ENCODE measurements around the gene MRPS17.

The MRPS17 gene

DNA sequence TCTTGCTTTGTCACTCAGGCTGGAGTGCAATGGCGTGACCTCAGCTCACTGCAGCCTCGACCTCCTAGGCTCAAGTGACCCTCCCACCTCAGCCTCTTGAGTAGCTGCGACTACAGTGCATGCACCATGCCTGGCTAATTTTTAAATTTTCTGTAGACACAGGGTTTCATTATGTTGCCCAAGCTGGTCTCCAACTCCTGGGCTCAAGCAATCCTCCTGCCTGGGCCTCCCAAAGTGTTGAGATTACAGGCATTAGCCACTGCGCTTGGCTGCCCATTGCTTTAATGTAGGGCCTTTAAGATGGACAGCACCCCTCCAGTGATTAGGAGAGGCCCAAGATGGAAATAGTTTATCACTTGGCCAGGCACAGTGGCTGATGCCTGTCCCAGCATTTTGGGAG, 52.1 kb downstream of the MRPS17 start:
- H3K9ac ChIP-seq (ENCODE audit: low read length) = no peak overlapping the region
- no peak overlapping the region for H3K4me2 ChIP-seq (ENCODE audit: low read length)
- H3K27ac ChIP-seq (ENCODE audit: low read depth, low read length) = no peak overlapping the region
- DNase-seq = no peak
- WGBS (ENCODE audit: extremely low coverage, insufficient coverage, low lambda C conversion rate) = no CpG with 5 or more reads among the region's 4 CpGs
- H2BK120ac ChIP-seq (ENCODE audit: low read depth, low read length) = no peak overlapping the region
- no peak overlapping the region for H3K4me3 ChIP-seq (ENCODE audit: low read length)
- no peak overlapping the region for H4K5ac ChIP-seq (ENCODE audit: low read length)
- no peak overlapping the region for H2BK5ac ChIP-seq (ENCODE audit: low read length)
- no peaks in the 10 kb centered on the region for H3K79me2 ChIP-seq (ENCODE audit: control insufficient read depth, insufficient read depth, low read length)
- H3K18ac ChIP-seq (ENCODE audit: low read length) = no peak overlapping the region
- no peaks in the 10 kb centered on the region for H3K79me1 ChIP-seq (ENCODE audit: low read length)
- H3K4ac ChIP-seq (ENCODE audit: low read depth, low read length) = no peak overlapping the region
- no peaks in the 10 kb centered on the region for H3K27me3 ChIP-seq (ENCODE audit: insufficient read depth, low read length, poor library complexity)
- H3K23ac ChIP-seq (ENCODE audit: low read length) = no peak overlapping the region
- no peak overlapping the region for H4K8ac ChIP-seq (ENCODE audit: low read depth, low read length)
- H2BK15ac ChIP-seq (replicated peaks; ENCODE audit: low read depth) = no peak overlapping the region
- H3K36me3 ChIP-seq (ENCODE audit: control insufficient read depth, insufficient read depth, low read length) = no peaks in the 10 kb centered on the region
- no peak overlapping the region for H3K56ac ChIP-seq (ENCODE audit: low read length)
- H3K4me1 ChIP-seq (ENCODE audit: control insufficient read depth, low read depth, low read length) = no peaks in the 10 kb centered on the region
- H2AK5ac ChIP-seq (ENCODE audit: low read length) = no peak overlapping the region
